Heart right ventricle (tissue), 16 donors: ENCODE results near the gene VNN1. TPM values are rescaled to one million over a fixed set of nuclear protein-coding genes. Genes with fewer than 3 reads are reported as not detected.

Source experiments
- ATAC-seq, 8 donors: fragments of 200-7000 bp; cut with Tn5 transposase; one replicate each; pipeline ENCODE4 v1.9.1; 2020; ENCODE audit warnings: mild to moderate bottlenecking in 8 of 8, moderate library complexity in 8 of 8, moderate number of reproducible peaks in 1 of 8
- DNase-seq, 2 donors: peaks; one replicate each; pipeline ENCODE4 v3.0.0-alpha.2; 2020
- H3K27ac ChIP-seq, 10 donors: fragments of 200-600 bp; sonication (generic) in 2 of 10; one replicate each; pipeline versions ENCODE4 v1.5.0 to v1.8.0; 2020 to 2022; ENCODE audit warnings: mild to moderate bottlenecking in 3 of 10
- H3K27me3 ChIP-seq, 7 donors: fragments of 200-600 bp; one replicate each; pipeline ENCODE4 v1.8.0; 2021 to 2022; ENCODE audit warnings: mild to moderate bottlenecking in 2 of 7
- H3K36me3 ChIP-seq, 9 donors: fragments of 200-600 bp; sonication (generic) in 1 of 9; one replicate each; pipeline versions ENCODE4 v1.5.0 to v1.8.0; 2020 to 2022; ENCODE audit warnings: mild to moderate bottlenecking in 2 of 9
- H3K4me1 ChIP-seq, 9 donors: fragments of 200-600 bp; sonication (generic) in 1 of 9; one replicate each; pipeline versions ENCODE4 v1.5.0 to v1.8.0; 2020 to 2022; ENCODE audit warnings: mild to moderate bottlenecking in 4 of 9
- H3K4me3 ChIP-seq, 10 donors: fragments of 200-600 bp; sonication (generic) in 2 of 10; one replicate each; pipeline versions ENCODE4 v1.5.0 to v1.8.0; 2020 to 2022; ENCODE audit warnings: mild to moderate bottlenecking in 7 of 10, moderate library complexity in 2 of 10
- H3K9me3 ChIP-seq, 11 donors: fragments of 200-600 bp in 10 of 11; sonication (generic) in 2 of 11; one replicate each; pipeline versions ENCODE4 v1.5.0 to v1.8.0; 2013 to 2022; ENCODE audit warnings: mild to moderate bottlenecking in 2 of 11, control low read depth in 1 of 11, moderate library complexity in 1 of 11
- CTCF ChIP-seq, 9 donors: fragments of 200-600 bp; sonication (generic) in 2 of 9; IDR thresholded peaks; one replicate each; pipeline versions ENCODE4 v1.5.0 to v1.8.0; 2021 to 2022; ENCODE audit warnings: antibody characterized with exemption in 9 of 9, mild to moderate bottlenecking in 5 of 9, moderate library complexity in 1 of 9
- WGBS, 2 donors: extraction: QIAGEN DNeasy Blood & Tissue Kit; methylation state at CpG; one replicate each; pipeline ENCODE4 v1.1.7; 2013; ENCODE audit warnings: inconsistent platforms in 1 of 2; 5-methylcytosine and 5-hydroxymethylcytosine counted together
- intact Hi-C, 10 donors: fragments of 100-400 bp; cut with DNase I; formaldehyde crosslinking; loops; one replicate each; pipeline versions ENCODE4 v1.11.1 to v1.14.2; 2022
- polyA plus RNA-seq, 2 donors: library from polyadenylated mRNA; stranded (reverse); fragments of 200-250 nt; gene quantifications; one replicate each; pipeline ENCODE4 v1.2.3, GENCODE V29; 2013
- total RNA-seq, 10 donors: library from RNA; stranded (reverse); fragmentation: NEBNext Ultra II Directional in 3 of 10; extraction: Animal tissue kit (Norgen Biotek cat#: 25700) in 3 of 10; gene quantifications; one replicate each; pipeline versions ENCODE4 v1.2.1 to v1.2.4, GENCODE V29; 2021 to 2023
- donor health status: Arrhythmogenic right ventricular cardiomyopathy.
- donor health status: ischemic (EF 13 %, LVEDD 7.1; RV severe dilation, severe dysfunction).
- donor health status: healthy with polysubstance abuse.
- donor health status: DM: no; HTN: yes; CAD: no.
- donor health status: DM: no; HTN: no; CAD: no.
- donor health status: ischemic (EF 25% LVEDD 6.9; RV normal size, moderate dysfunction).
- donor health status: ischemic (EF 25% LVEDD 5.7; RV mildly dilated, moderate dysfunction).
- donor health status: healthy.
- donor health status: DM: yes; HTN: yes; CAD: no.
- donor health status: Ischemic cardiomyopathy.
- donor health status: ischemic (EF 35%, LVEDD 5.7; RV mildly dilated, moderate dysfunction).
- donor health status: nonischemic (EF 11% LVEDD 7.7; RV severe dilation, severe dysfunction).
- donor health status: DM: yes; HTN: yes; CAD: no.
- donor health status: PGD.
- donor health status: ischemic (EF 29% LVEDD 5.4; RV normal size, mild dysfunction).
- donor health status: nonischemic (EF 23%, LVEDD 6.1; RV moderate dilation, normal function).

VNN1 gene
- total and polyA plus RNA-seq, 12 donors, result 0.09 to 2.0 (median 0.34) TPM

- intact Hi-C loops, result no loop called here
- DNase-seq (no peak), ATAC-seq (no peak)
- Histone ChIP-seq H3K4me1 (peaks cover 0 to 46% (median 0%) of the 10 kb centered on the region in 9 donors), H3K9me3 (no peaks in the 10 kb centered on the region), H3K36me3 (peaks cover 0 to 15% (median 0%) of the 10 kb centered on the region in 9 donors), H3K4me3 (no peak overlapping the region), H3K27ac (peak overlapping the region in 1 of 10 donors; percentile 71), H3K27me3 (no peaks in the 10 kb centered on the region)
- WGBS, 2 donors, result 61 to 66% methylated on average over 4 of the region's 4 CpGs
- no peak for TF ChIP-seq CTCF (IDR thresholded peaks at IDR 0.05)
Measured at GRCh38 chr6:132749111-132749510, 35.3 kb upstream of the VNN1 start.

- H3K36me3 ChIP-seq, result peaks cover 0 to 12% (median 0%) of the 10 kb centered on the region in 9 donors
- DNase-seq, result no peak
- H3K27ac ChIP-seq, result peak overlapping the region in 1 of 10 donors; percentile 71
- no peak for ATAC-seq
- TF ChIP-seq CTCF (IDR thresholded peaks at IDR 0.05), result no peak
- WGBS, 2 donors, result 93% methylated on average over 1 of the region's 1 CpG
- H3K4me3 ChIP-seq, result no peak overlapping the region
- peaks cover 0 to 46% (median 0%) of the 10 kb centered on the region in 9 donors for H3K4me1 ChIP-seq
- no peaks in the 10 kb centered on the region for H3K9me3 ChIP-seq
- H3K27me3 ChIP-seq, result no peaks in the 10 kb centered on the region
- intact Hi-C loops, result no loop called here
Measured at GRCh38 chr6:132748446-132748845, 34.6 kb upstream of the VNN1 start.

- TF ChIP-seq CTCF (IDR thresholded peaks at IDR 0.05), result no peak
- peaks cover 0 to 5% (median 0%) of the 10 kb centered on the region in 9 donors for H3K36me3 ChIP-seq
- ATAC-seq (no peak), DNase-seq (no peak)
- intact Hi-C loops, result no loop called here
- WGBS, 2 donors, result 60 to 65% methylated on average over 1 of the region's 1 CpG
- no peaks in the 10 kb centered on the region for H3K27me3 ChIP-seq
- H3K4me3 ChIP-seq, result no peak overlapping the region
- H3K4me1 ChIP-seq, result peaks cover 0 to 51% (median 0%) of the 10 kb centered on the region in 9 donors
- H3K27ac ChIP-seq, result peak overlapping the region in 1 of 10 donors; percentile 75
- no peaks in the 10 kb centered on the region for H3K9me3 ChIP-seq
Measured at GRCh38 chr6:132746048-132746447, 32.2 kb upstream of the VNN1 start.

- H3K27me3 ChIP-seq, result peaks cover 0 to 3% (median 0%) of the 10 kb centered on the region in 7 donors
- H3K27ac ChIP-seq, result peak overlapping the region in 3 of 10 donors; percentile 20 to 83 (median 25)
- 55 to 68% methylated on average over 4 of the region's 4 CpGs for WGBS, 2 donors
- peaks cover 0 to 27% (median 0%) of the 10 kb centered on the region in 9 donors for H3K4me1 ChIP-seq
- TF ChIP-seq CTCF (IDR thresholded peaks at IDR 0.05), result no peak
- peaks cover 0 to 5% (median 0%) of the 10 kb centered on the region in 9 donors for H3K36me3 ChIP-seq
- intact Hi-C loops, result no loop called here
- H3K4me3 ChIP-seq, result no peak overlapping the region
- DNase-seq (no peak), ATAC-seq (peak in 6 of 8 donors; percentile 14 to 73 (median 40))
- H3K9me3 ChIP-seq, result no peaks in the 10 kb centered on the region
Measured at GRCh38 chr6:132742495-132742894, 28.6 kb upstream of the VNN1 start.
